K562 (cell line): ENCODE measurements around the gene IL3RA. TPM values are rescaled to one million over a fixed set of nuclear protein-coding genes. Genes with fewer than 3 reads are reported as not detected.

Experiments
- ARID3B ChIP-seq: fragments of 250-450 bp; sonication (Bioruptor Pico); IDR thresholded peaks from 2 replicates; pipeline ENCODE4 v1.4.0; 2020; ENCODE audit warnings: borderline replicate concordance
- HMGN3 ChIP-seq: IDR thresholded peaks from 2 replicates; pipeline ENCODE4 v1.6.1; 2011; ENCODE audit warnings: borderline replicate concordance, low read depth, mild to moderate bottlenecking, mixed read lengths, low read length; ENCODE audit not compliant: insufficient read length; ENCODE audit errors: extremely low read depth
- MYNN ChIP-seq, 2 experiments: sonication (generic); formaldehyde crosslinking in 1 of 2; IDR thresholded peaks; 2 replicates each; pipeline versions ENCODE4 v1.5.0 to v1.6.1; 2016 to 2020; ENCODE audit warnings: antibody characterized with exemption in 1 of 2, missing genetic modification reagents in 1 of 2
- PRPF4 ChIP-seq: fragments of 200-400 bp; formaldehyde crosslinking; IDR thresholded peaks from one replicate; pipeline ENCODE4 v1.6.1; 2017; ENCODE audit warnings: low read length, low read depth, mild to moderate bottlenecking; ENCODE audit not compliant: insufficient read depth, poor library complexity, severe bottlenecking
- PTTG1 ChIP-seq: fragments of 450-650 bp; IDR thresholded peaks from 2 replicates; pipeline ENCODE4 v1.6.1; 2016; ENCODE audit warnings: low read depth, mild to moderate bottlenecking, missing genetic modification characterization, missing compliant biosample characterization
- ZNF146 ChIP-seq: IDR thresholded peaks from one replicate; pipeline ENCODE4 v1.6.1; 2018; ENCODE audit warnings: missing compliant biosample characterization; ENCODE audit not compliant: unreplicated experiment
- ZSCAN32 ChIP-seq: fragments of 450-650 bp; formaldehyde crosslinking; IDR thresholded peaks from 2 replicates; pipeline ENCODE4 v1.4.0; 2020; ENCODE audit warnings: mild to moderate bottlenecking, moderate library complexity
- polyA plus RNA-seq, 8 experiments: library from polyadenylated mRNA; depleted of rRNA in 4 of 8; stranded (reverse) in 5 of 8; unstranded in 3 of 8; fragments of >200 nt; fragmentation: Nextera tagmentation in 2 of 8; fragmentation: Illumina TruSeq in 1 of 8; extraction: Ambion mirVana in 2 of 8; extraction: Trizol in 1 of 8; gene quantifications; 2 replicates each; pipeline versions ENCODE4 v1.2.1 to v1.2.3, GENCODE V29; 2011 to 2014; ENCODE audit warnings: inconsistent platforms in 1 of 8, missing spikeins in 1 of 8
- total RNA-seq, 7 experiments: library from RNA; depleted of rRNA in 6 of 7; stranded (reverse); fragments of >200 nt in 6 of 7; fragmentation: Illumina TruSeq in 2 of 7; extraction: Trizol in 2 of 7; gene quantifications; 2 replicates each; pipeline versions ENCODE4 v1.2.1 to v1.2.3, GENCODE V29; 2011 to 2021; ENCODE audit warnings: low replicate concordance in 1 of 7

IL3RA gene
- total and polyA plus RNA-seq, 9 of the 15 experiments (the other 6 are each of a cell fraction or from before 2014, with no cell fraction given), result not detected

GRCh38 chrX:1384658-1385252 lies 48.2 kb downstream of the IL3RA start (continued):
- TF ChIP-seq ZSCAN32, result no peak
- no peak for TF ChIP-seq PTTG1 (tag)
- TF ChIP-seq ZNF146 (CRISPR knock-in tag), result no peak
- peak; percentile 63; the same call in 1 of the 2 replicates for TF ChIP-seq MYNN (IDR thresholded peaks at IDR 0.05)
- no peak for TF ChIP-seq MYNN (CRISPR knock-in tag; IDR thresholded peaks at IDR 0.05)
- no peak for TF ChIP-seq PRPF4
- TF ChIP-seq HMGN3, result peak; percentile 39
- TF ChIP-seq ARID3B (CRISPR knock-in tag), result no peak
